RPMI7951 (cell line): ENCODE results near the gene OR13C5. TPM values are rescaled to one million over a fixed set of nuclear protein-coding genes. Genes with fewer than 3 reads are reported as not detected.

ENCODE experiments used
- DNase-seq: peaks from one replicate; pipeline ENCODE4 v3.0.0-alpha.2; 2012; ENCODE audit warnings: low read depth
- total RNA-seq: library from RNA; depleted of rRNA; stranded (reverse); fragments of >200 nt; shearing (Covaris generic); gene quantifications from 2 replicates; pipeline ENCODE4 v1.2.3, GENCODE V29; 2014; rRNA removed

The OR13C5 gene
- total RNA-seq, 1 experiment from 2014 or later, result not detected

GRCh38 chr9:104553261-104553660 is 46.0 kb downstream of the OR13C5 start:
- peak; percentile 10 for DNase-seq

Other genes with a start within 250 kb of the OR13C5 start
- not detected in 2 replicates for gene OR13F1, start 95.2 kb downstream of the OR13C5 start, total RNA-seq
- gene OR13C4, start 72.2 kb downstream of the OR13C5 start, total RNA-seq, result not detected in 2 replicates
- gene OR13C3, start 62.6 kb downstream of the OR13C5 start, total RNA-seq, result not detected in 2 replicates
- not detected in 2 replicates for gene OR13C8, start 30.2 kb downstream of the OR13C5 start, total RNA-seq
- gene OR13C2, start 6.2 kb upstream of the OR13C5 start, total RNA-seq, result not detected in 2 replicates
- gene OR13C9, start 18.8 kb upstream of the OR13C5 start, total RNA-seq, result not detected in 2 replicates
- not detected in 2 replicates for gene OR13D1, start 95.1 kb upstream of the OR13C5 start, total RNA-seq
- 76.8 and 93.5 TPM in 2 replicates for gene NIPSNAP3A, start 148.3 kb upstream of the OR13C5 start, total RNA-seq
- gene NIPSNAP3B, start 164.7 kb upstream of the OR13C5 start, total RNA-seq, result 2.1 and 2.6 TPM in 2 replicates